Gastroesophageal sphincter (tissue), 3 donors: ENCODE data around the gene TAB3.

Experiments used
- CTCF ChIP-seq, 4 experiments: fragments of 200-600 bp in 2 of 4; fragments of 450-650 bp in 2 of 4; sonication (generic) in 1 of 4; IDR thresholded peaks; one replicate each; pipeline ENCODE4 v1.5.1; 2017 to 2019; ENCODE audit warnings: antibody characterized with exemption in 4 of 4, mild to moderate bottlenecking in 2 of 4, moderate library complexity in 2 of 4
- EP300 ChIP-seq: sonication (generic); formaldehyde crosslinking; IDR thresholded peaks from one replicate; pipeline ENCODE4 v1.6.1; 2017; ENCODE audit warnings: antibody characterized with exemption, mild to moderate bottlenecking
- POLR2A ChIP-seq, 2 donors: fragments of 450-650 bp; IDR thresholded peaks; one replicate each; pipeline ENCODE4 v1.6.1; 2017; ENCODE audit warnings: antibody characterized with exemption in 2 of 2, mild to moderate bottlenecking in 2 of 2, moderate library complexity in 1 of 2

DNA sequence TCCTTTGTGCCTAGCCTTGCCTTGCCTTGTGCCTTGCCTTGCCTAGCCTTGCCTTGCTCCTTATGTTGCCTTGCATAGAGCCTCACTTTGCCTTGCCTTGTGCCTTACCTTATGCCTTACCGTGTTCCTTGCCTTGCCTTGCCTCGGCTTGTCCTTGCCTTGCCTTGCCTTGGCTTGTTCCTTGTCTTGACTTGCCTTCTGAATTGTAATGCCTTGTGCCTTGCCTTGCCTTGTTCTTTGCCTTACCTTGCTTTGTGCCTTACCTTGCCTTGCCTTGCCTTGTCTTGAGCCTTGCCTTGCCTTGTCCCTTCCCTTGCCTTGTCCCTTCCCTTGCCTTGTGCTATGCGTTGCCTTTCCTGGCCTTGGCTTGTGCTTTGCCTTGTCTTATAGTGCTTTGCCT, 90.2 kb downstream of the TAB3 start:
- TF ChIP-seq EP300 (no peak), POLR2A (IDR thresholded peaks at IDR 0.05) (no peak), CTCF (IDR thresholded peaks at IDR 0.05) (no peak)
